Activated T-cell treated with anti-CD3 and anti-CD28 coated beads, Interleukin-2, amount 50 U/mL, for 4 hours (primary cell): ENCODE data around the gene WRNIP1. TPM values are rescaled to one million over a fixed set of nuclear protein-coding genes. Genes with fewer than 3 reads are reported as not detected.

Source experiments
- ATAC-seq, 2 donors: fragments of 200-7000 bp; cut with Tn5 transposase; one replicate each; pipeline ENCODE4 v1.10.0; 2021
- DNase-seq: peaks from one replicate; pipeline ENCODE4 v3.0.0-alpha.2; 2020
- H3K27me3 Mint-ChIP-seq: one replicate; pipeline ENCODE4 v1.8.0; 2021; ENCODE audit warnings: low read depth, mixed read lengths
- H3K36me3 Mint-ChIP-seq: one replicate; pipeline ENCODE4 v1.8.0; 2022; ENCODE audit warnings: mixed read lengths; ENCODE audit not compliant: insufficient read depth
- H3K4me1 Mint-ChIP-seq: one replicate; pipeline ENCODE4 v1.8.0; 2021; ENCODE audit warnings: low read depth, mixed read lengths
- H3K4me3 Mint-ChIP-seq: one replicate; pipeline ENCODE4 v1.8.0; 2021; ENCODE audit warnings: mild to moderate bottlenecking, moderate library complexity, mixed read lengths
- H3K9me3 Mint-ChIP-seq: one replicate; pipeline ENCODE4 v1.8.0; 2021; ENCODE audit warnings: mixed read lengths
- total RNA-seq, 3 donors: library from RNA; stranded (reverse); gene quantifications; one replicate each; pipeline ENCODE4 v1.2.1, GENCODE V29; 2021

Gene WRNIP1
- total RNA-seq, 3 donors from 2014 or later = 44.1 to 52.1 (median 49.0) TPM

DNA sequence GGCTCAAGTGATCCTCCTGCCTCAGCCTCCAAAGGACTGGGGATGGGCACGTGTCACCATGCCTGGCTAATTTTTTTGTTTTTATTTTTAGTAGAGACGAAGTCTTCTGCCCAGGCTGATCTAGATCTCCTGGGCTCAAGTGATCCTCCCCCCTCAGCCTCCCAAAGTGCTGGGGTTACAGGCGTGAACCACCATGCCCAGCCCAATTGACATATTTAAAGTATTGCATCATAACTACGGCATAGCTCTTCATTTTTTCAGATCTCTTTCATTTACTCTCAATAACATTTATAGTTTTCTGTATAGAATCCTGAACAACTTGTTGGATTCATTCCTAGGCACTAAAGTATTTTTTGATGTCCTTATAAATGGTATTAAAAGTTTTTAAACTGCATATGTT, 63.4 kb downstream of the WRNIP1 start:
- Mint-ChIP-seq H3K36me3 (peaks cover 8% of the 10 kb centered on the region), H3K4me3 (no peak overlapping the region), H3K27me3 (no peaks in the 10 kb centered on the region), H3K9me3 (no peaks in the 10 kb centered on the region), H3K4me1 (peaks cover 2% of the 10 kb centered on the region)
- ATAC-seq (no peak), DNase-seq (no peak)

DNA sequence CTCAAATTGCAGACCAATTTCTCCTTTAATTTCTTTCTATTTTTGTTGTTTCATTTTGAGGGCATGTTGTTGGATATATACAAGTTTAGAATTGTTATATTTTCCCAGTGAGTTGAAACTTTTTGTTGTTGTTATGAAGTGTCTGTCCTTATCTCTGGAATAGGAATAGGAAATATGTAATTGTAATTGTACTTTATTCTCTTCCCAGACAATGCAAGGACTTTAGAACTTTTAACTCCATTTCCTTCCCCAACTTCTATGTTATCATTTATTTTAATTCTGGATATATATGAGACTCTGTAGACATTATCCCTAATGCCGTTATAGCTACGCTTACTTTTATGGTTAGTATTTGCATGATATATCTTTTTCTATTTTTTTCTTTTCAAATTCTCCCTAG, 64.1 kb downstream of the WRNIP1 start:
- Mint-ChIP-seq H3K27me3 (no peaks in the 10 kb centered on the region), H3K4me1 (peaks cover 2% of the 10 kb centered on the region), H3K4me3 (no peak overlapping the region), H3K36me3 (peaks cover 14% of the 10 kb centered on the region), H3K9me3 (no peaks in the 10 kb centered on the region)
- DNase-seq = no peak
- no peak for ATAC-seq

DNA sequence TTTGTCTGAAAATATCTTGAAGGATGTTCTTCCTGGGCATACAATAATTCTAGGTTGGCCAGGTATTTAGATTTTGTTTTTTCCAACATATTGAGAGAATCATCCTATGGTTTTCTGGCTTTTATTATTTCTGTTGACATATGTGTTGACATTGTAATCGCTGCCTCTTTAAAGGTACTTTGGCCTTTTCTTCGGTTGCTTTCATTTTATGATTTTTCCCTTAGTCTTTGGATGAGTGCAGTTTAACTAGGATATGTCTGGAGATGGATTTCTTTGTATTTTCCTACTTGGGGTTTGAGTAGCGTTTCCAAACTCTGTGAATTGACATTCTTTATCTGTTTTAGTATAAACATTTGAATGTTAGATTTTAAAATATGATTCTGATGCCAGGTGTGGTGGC, 65.0 kb downstream of the WRNIP1 start:
- ATAC-seq (no peak), DNase-seq (no peak)
- Mint-ChIP-seq H3K27me3 (no peaks in the 10 kb centered on the region), H3K4me3 (no peak overlapping the region), H3K9me3 (no peaks in the 10 kb centered on the region), H3K36me3 (peaks cover 22% of the 10 kb centered on the region), H3K4me1 (peaks cover 2% of the 10 kb centered on the region)

DNA sequence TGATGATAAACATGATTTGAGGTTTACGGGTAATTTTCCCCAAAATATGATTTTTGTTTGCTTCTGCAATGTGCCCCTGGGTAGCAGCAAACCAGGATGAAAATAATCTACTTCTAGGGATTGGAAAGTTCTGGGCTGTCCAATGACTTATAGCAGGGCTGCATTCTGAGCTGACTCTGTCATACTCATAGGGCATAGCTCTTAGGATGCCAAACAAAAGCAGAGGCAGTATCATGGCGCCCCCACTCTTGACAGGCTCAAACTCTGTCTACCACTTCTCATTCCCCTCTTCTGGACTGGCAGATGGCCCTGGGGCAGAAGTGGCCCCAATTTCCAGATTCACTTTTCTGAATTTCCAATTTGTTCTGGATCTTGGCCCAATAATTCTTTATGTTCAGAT, 66.2 kb downstream of the WRNIP1 start:
- H3K4me1 Mint-ChIP-seq = peaks cover 2% of the 10 kb centered on the region
- no peaks in the 10 kb centered on the region for H3K27me3 Mint-ChIP-seq
- peaks cover 30% of the 10 kb centered on the region for H3K36me3 Mint-ChIP-seq
- H3K9me3 Mint-ChIP-seq = no peaks in the 10 kb centered on the region
- ATAC-seq (no peak), DNase-seq (no peak)
- H3K4me3 Mint-ChIP-seq = no peak overlapping the region

GRCh38 chr6:2834262-2834661, 69.1 kb downstream of the WRNIP1 start:
- H3K4me1 Mint-ChIP-seq = peaks cover 14% of the 10 kb centered on the region
- ATAC-seq (no peak), DNase-seq (no peak)
- H3K36me3 Mint-ChIP-seq = peaks cover 44% of the 10 kb centered on the region
- no peaks in the 10 kb centered on the region for H3K9me3 Mint-ChIP-seq
- no peaks in the 10 kb centered on the region for H3K27me3 Mint-ChIP-seq
- no peak overlapping the region for H3K4me3 Mint-ChIP-seq

Other genes with a start within 250 kb of the WRNIP1 start
- gene MYLK4, start 14.5 kb upstream of the WRNIP1 start, total RNA-seq = under 1 TPM; 0.08 to 0.18 (median 0.11) TPM
- 10 to 100 TPM; 16.7 to 19.3 (median 18.0) TPM for gene SERPINB1, start 76.5 kb downstream of the WRNIP1 start, total RNA-seq
- 10 to 100 TPM; 41.0 to 48.0 (median 42.4) TPM for gene SERPINB9, start 137.9 kb downstream of the WRNIP1 start, total RNA-seq
- gene SERPINB6, start 206.2 kb downstream of the WRNIP1 start, total RNA-seq = 10 to 100 TPM; 14.9 to 15.9 (median 15.3) TPM
- gene NQO2, start 234.5 kb downstream of the WRNIP1 start, total RNA-seq = 10 to 100 TPM; 35.5 to 41.8 (median 38.4) TPM